HG03060 (cell line): ENCODE results near the gene GFPT1.
"Not testable (repeated sequence)": the region's sequence is repeated elsewhere in the genome, so short reads cannot be mapped to it uniquely, and the experiment has no call there.

ENCODE experiments used
- ATAC-seq: cut with Tn5 transposase; IDR thresholded peaks from one replicate; pipeline ENCODE4 v1.9.1; 2021; ENCODE audit warnings: low read depth, moderate number of reproducible peaks; ENCODE audit not compliant: unreplicated experiment

Gene GFPT1

GRCh38 chr2:69384618-69385081 is 2.4 kb downstream of the GFPT1 start:
- no peak for ATAC-seq

- ATAC-seq: no peak
Measured at GRCh38 chr2:69383176-69383812, 3.7 kb downstream of the GFPT1 start.

GRCh38 chr2:69382547-69382946 is 4.5 kb downstream of the GFPT1 start:
- no peak for ATAC-seq

- no peak for ATAC-seq
Measured at GRCh38 chr2:69381337-69381737, 5.7 kb downstream of the GFPT1 start.

GRCh38 chr2:69380072-69380917 is 6.7 kb downstream of the GFPT1 start:
- no peak for ATAC-seq

- ATAC-seq: no peak
Measured at GRCh38 chr2:69376403-69376802, 10.6 kb downstream of the GFPT1 start.

DNA sequence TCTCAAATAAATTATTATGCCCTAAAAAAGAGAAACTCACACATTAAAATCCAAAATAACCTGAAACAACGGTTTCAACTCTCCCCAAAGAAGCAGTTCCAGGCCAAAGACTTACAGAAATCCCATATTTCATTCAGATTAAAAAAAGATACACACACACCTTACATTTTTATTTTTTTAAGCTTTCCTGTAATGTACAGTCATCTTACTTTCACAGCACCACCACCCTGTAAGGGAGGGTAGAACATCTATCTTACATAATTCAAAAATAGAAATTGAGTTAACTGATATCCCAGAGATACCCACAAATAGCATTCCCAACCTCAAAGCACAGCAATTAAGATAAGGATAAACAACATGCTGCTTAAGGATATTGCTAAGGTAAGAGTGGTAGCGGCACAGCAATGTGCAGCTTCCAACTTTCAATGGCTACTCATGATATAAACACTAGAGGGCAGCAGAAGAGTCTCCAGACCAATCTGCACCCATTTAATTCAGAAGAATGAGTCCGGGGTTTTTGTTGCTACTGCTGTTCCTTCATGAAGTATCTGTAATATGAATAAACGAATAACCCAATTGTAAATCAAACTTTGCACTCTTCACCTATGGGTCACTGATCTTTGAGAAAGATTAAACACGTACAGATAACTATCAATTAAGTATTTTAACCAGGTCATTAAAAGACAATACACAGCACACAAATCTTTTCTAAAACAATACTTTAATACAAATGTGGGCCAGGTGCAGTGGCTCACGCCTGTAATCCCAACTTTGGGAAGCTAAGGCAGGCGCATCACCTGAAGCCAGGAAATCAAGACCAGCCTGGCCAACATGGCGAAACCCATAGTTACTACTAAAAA is 11.3 kb downstream of the GFPT1 start:
- no peak for ATAC-seq

DNA sequence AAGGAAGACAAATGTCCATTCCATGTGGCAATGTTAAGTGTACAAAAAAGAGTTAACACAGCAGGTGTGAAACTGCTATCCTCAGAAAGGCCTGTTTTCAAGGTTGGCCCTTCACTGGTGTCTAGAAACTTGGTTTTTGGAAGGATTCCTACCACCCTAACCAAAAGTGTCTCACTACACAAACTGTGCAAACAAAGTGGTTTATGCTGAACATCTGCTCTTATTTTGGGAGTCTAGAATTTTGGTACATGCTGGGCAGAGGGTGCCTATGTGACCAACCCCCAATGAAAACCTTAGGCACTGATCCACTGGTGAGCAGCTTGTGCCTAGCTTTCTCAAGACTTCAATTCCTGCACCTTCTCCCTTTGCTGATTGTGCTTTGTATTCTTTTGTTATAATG is 14.3 kb downstream of the GFPT1 start:
- ATAC-seq: no peak

GRCh38 chr2:69369802-69370201 is 17.2 kb downstream of the GFPT1 start:
- ATAC-seq: no peak

- no peak for ATAC-seq
Measured at GRCh38 chr2:69368588-69368987, 18.4 kb downstream of the GFPT1 start.

DNA sequence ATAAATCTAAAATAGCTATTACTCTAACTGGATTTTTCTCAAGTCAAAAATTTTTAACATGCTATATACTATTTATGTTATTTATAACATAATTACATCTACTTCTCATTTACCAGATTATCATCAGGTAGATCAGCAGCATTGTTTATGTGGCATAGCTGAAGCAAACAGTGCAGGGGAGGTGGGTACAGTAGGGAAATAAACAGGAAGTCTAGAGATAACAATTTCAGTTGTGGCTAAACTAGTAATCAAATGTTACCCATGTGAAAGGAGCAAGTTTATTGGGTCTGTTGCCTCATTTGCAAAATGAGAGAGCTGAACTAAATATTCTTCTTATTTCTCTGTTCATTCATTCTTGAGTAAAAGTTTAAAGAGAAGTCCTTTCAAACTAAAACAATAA is 27.7 kb downstream of the GFPT1 start:
- ATAC-seq: no peak

DNA sequence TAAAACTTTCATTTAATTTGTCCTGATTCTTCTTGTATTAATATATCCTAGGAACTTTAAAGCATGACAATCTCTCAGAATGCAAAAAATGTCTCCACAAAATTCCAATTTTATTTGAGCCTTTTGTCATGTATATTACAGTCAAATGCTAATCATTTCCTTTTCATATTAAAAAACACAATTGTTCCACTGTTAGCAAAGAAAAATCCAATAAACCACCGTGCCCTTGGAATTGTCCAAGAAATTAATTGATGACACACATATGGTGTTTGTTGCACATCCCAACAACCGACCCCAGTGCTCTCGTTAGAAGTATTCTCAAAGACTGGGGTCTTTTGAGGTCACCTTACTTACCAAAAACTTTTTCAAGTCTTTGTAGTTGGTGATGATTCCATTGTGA is 28.1 kb downstream of the GFPT1 start:
- no peak for ATAC-seq

DNA sequence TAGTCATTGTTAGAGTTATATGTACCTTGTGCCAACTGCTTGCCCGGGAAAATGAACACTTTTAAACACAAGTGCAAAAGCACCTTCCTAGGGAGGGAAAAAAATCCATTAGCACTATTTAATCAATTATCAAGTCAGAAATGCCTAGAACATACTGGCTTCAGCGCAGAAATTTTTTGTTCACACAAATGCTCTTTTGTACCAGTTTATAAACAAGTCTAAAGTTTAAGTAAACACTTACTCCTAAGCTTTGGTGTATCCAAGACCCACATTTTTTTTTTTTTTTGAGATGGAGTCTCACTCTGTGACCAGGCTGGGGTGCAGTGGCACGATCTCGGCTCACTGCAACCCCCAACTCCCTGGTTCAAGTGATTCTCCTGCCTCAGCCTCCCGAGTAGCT is 30.6 kb downstream of the GFPT1 start:
- ATAC-seq: no peak

- ATAC-seq: not testable (repeated sequence)
Measured at GRCh38 chr2:69354976-69355375, 32.1 kb downstream of the GFPT1 start.

DNA sequence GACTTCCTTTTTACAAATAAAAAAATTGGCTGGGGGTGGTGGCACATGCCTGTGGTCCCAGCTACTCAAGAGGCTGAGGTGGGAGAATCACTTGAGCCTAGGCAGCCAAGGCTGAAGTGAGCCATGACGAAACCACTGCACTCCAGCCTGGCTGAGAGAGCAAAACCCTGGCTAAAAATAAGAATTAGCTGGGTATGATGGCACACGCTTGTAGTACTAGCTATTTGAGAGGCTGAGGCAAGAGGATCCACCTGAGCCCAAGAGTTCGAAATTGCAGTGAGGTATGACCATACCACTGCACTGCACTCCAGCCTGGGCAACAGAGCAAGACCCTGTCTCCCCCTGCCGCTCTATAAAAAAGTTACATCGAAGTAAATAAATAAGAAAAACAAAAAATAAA is 33.7 kb downstream of the GFPT1 start:
- ATAC-seq: no peak

- no peak for ATAC-seq
Measured at GRCh38 chr2:69348781-69349180, 38.2 kb downstream of the GFPT1 start.

DNA sequence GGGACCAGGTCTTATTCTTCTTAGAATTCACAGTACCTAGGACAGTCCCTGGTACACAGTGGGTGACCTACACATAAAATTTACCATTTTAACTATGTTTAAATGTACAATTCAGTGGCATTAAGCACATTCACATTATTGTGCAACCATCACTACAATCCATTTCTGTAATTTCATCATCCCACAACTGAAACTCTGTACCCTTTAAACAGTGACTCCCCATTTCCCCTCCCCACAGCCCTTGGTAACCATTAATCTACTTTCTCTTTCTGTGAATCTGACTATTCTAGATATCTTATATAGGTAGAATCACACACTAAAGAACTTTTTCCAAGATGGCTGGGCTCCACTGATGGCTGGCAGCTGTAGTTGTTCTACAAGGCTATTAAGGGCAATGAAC is 41.6 kb downstream of the GFPT1 start:
- no peak for ATAC-seq

DNA sequence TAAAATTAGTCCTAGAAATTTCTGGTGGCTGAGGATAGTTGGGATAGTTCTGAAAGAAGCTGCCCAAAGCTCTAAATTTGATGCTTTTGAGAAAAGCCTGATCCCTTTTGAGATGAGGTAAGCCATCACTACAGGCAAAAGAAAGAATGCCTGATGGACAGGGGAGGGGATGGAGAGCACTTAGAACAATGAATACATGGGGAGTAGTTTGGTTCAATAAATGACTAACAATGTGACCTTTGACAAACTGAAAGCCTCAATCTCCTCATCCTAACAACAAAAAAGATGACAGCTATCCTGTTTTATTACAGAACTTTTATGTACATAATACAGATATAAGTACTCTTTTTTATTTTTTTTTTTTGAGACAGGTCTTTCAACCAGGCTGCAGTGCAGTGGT is 42.7 kb downstream of the GFPT1 start:
- no peak for ATAC-seq

DNA sequence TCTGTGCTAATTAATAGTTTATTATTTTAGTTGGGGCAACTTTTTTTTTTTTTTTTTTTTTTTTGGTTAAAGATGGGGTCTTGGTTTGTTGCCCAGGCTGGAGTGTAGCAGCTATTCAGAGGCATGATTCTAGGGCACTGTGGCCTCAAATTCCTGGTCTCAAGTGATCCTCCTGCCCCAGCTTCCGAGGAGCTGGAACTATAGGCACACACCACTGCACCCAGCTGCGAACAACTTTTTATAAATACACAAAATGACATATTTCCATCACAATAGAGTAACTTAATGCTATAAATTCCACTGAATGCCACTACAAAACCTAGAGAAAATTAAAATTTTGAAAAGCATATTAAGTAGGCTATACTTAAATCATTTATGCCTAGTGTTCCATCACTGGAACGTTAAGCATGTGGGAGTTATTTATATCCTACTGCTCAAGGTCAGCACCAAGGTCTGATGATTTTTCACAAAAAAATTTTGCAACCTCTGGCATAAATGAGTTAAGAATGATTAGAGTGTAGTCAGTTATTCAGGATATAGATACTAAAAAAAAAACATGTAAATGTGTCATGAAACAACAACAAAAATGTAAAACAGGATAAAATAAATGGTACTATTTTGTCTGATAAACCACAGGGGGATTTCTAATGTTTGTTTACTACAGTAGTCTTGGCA is 46.8 kb downstream of the GFPT1 start:
- ATAC-seq: no peak

DNA sequence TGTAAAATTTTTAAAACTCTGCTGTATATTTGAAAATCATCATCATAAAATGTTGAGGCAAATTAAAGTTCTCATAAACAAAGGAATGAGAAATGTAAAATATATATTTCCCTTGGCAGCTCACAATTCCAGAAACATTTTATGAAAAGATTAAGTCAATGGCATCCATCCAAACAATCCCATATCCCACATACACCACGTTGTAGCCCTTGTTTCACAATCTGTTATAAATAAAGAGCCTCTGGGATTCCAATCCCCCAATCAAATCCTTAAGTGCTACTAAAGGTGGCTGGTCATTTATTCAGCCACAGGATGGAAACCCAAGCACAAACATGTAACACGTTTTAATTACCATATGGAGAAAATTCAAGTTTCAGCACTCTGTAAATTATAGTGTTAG is 51.7 kb downstream of the GFPT1 start:
- no peak for ATAC-seq

DNA sequence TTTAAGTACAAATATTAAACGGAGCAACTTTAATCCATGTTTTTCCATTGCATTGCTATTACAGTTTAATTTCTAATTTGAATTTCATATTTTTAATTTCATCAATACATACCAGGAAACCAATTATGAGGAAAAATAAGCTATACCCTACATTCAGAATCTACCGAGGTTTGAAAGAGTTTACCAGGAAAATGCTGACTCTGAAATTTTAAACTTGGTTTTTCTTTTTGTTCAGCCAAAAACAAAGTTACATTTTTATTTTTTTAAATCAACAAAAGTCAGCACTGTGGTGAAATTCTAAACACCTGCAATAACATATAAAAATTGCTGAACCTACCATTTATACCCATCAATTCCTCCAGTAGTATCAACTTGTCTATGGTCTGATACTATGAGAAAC is 53.7 kb downstream of the GFPT1 start:
- ATAC-seq: no peak
